Measurements from ENCODE around the gene TGM6.

DNA sequence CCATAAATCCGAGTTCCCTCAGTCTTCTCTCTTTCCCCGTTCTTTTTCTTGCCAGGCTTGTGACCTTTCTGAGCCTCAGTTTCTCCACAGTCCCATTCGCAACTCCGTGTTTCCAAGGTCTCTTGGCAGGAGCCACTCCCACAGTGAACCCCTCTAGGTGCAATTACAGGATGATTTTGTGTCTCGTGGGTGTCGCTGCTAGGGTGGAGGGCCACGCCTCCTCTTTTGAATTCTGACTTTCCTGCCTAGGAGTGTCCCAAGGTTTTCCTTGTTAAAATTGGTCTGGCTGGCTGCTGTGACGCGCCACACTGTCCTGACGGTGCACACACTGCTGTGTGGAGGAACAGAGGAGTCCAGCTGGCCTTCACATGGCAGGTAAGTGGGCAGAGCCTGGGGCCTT, at the start of gene TGM6:
- no peak for TF ChIP-seq POLR2A (IDR thresholded peaks at IDR 0.05)
- TF ChIP-seq, protein P1, sequence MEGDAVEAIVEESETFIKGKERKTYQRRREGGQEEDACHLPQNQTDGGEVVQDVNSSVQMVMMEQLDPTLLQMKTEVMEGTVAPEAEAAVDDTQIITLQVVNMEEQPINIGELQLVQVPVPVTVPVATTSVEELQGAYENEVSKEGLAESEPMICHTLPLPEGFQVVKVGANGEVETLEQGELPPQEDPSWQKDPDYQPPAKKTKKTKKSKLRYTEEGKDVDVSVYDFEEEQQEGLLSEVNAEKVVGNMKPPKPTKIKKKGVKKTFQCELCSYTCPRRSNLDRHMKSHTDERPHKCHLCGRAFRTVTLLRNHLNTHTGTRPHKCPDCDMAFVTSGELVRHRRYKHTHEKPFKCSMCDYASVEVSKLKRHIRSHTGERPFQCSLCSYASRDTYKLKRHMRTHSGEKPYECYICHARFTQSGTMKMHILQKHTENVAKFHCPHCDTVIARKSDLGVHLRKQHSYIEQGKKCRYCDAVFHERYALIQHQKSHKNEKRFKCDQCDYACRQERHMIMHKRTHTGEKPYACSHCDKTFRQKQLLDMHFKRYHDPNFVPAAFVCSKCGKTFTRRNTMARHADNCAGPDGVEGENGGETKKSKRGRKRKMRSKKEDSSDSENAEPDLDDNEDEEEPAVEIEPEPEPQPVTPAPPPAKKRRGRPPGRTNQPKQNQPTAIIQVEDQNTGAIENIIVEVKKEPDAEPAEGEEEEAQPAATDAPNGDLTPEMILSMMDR (IDR thresholded peaks at IDR 0.05) = no peak

Measured in breast epithelium (tissue), 3 donors.